GM19035 (cell line): ENCODE data around the gene UST.
A peak's percentile ranks its signal among the peaks of the same experiment; 100 is the strongest.
"Not testable (repeated sequence)": the region's sequence is repeated elsewhere in the genome, so short reads cannot be mapped to it uniquely, and the experiment has no call there.

ENCODE experiments used
- ATAC-seq: cut with Tn5 transposase; IDR thresholded peaks from one replicate; pipeline ENCODE4 v1.9.1; 2021; ENCODE audit not compliant: unreplicated experiment

Gene UST

DNA sequence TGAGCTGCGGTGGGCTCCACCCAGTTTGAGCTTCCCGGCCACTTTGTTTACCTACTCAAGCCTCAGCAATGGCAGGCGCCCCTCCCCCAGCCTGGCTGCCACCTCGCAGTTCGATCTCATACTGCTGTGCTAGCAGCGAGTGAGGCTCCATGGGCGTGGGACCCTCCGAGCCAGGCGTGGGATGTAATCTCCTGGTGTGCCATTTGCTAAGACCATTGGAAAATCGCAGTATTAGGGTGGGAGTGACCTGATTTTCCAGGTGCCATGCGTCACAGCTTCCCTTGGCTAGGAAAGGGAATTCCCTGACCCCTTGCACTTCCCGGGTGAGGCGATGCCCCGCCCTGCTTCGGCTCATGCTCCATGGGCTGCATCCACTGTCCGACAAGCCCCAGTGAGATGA is 117.3 kb downstream of the UST start:
- ATAC-seq = not testable (repeated sequence)

DNA sequence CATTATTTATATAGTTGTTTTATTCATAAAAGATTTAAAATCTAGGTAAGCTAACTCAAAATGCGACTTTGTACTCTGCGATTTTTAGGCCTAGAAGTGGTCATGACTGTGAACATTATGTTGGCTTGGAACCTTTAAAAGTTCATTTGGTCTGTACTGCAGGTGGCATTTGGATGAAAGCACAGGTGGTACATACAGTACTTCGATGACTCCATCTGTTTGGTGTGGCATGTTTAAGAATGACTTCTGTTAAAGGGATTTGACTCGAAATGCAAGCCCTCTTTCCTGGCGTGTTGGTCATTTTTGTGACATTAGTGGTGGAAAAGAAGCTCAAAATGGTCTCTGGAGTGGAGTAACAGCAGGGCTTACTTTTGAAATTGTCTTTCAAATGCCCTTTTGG is 118.1 kb downstream of the UST start:
- no peak for ATAC-seq

DNA sequence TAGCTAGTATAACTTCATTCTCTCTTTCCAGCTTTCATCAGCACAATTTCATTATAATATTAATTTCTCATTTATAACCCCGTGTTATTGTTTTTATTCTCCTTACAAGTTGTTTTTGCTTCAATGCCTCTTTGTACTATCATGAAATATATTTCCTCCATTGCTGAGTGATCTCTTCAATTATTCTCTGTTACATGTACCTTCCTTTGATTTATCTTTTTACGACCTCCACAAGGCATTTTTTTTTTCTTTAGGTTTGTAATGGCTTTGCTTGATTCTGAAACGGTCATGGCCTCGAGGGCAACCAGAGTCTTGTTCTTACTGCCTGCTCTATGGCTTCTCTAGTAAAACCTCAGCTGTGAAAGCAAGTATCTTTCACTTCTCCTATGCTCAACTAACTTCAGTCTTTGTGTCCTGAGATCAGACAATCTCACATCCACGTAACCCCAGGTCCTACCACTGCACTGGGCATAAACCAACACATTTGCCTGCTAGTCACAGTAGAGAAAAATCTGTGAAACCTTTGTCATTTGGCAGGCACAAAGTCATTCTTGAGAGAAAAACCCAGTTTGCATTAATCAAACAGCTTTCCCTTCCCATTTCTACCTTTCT is 119.9 kb downstream of the UST start:
- peak; percentile 95 for ATAC-seq

GRCh38 chr6:148867862-148868261 is 121.0 kb downstream of the UST start:
- no peak for ATAC-seq

GRCh38 chr6:148868314-148868713 is 121.5 kb downstream of the UST start:
- ATAC-seq = no peak

- ATAC-seq = no peak
These were observed 122.1 kb downstream of the UST start for GRCh38 chr6:148868901-148869300.

DNA sequence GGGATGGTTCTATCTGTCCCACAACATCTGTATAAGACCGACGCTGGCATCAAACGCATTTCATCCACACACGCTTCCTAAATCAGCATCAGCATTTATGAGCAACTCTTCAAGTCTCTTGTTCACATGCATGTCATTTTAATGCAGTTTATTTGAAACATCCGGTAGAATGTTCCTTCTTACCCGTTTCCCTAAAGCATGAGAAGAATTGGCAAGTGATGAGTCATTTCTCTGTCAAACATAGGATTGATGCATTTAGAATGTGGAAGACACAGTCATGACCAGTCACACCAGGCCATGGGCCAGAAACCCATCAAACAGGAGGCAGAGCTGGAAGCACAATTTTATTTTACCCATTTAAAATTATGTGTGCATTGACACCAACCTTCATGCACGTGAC is 122.8 kb downstream of the UST start:
- ATAC-seq = no peak

DNA sequence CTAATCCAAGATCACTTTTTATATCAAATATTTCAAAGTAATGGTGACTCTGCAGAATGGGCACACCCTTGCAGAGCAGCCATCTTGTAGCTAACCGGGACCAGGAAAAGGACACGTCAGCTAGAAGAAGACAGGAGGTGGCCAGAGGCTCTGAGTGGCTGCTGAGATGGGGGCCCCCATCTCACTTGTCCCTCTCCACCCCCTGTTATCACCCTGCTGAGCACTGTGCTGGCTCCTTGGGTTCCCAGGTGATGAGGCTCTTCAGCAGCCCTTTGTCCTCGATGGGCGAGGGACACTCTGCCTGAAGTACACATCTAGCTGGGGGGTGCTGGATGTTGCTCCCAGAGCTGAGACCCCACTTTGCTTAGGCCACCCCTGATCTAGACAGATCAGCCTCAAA is 126.3 kb downstream of the UST start:
- ATAC-seq = no peak

- ATAC-seq = no peak
These were observed 127.0 kb downstream of the UST start for GRCh38 chr6:148873868-148874267.

DNA sequence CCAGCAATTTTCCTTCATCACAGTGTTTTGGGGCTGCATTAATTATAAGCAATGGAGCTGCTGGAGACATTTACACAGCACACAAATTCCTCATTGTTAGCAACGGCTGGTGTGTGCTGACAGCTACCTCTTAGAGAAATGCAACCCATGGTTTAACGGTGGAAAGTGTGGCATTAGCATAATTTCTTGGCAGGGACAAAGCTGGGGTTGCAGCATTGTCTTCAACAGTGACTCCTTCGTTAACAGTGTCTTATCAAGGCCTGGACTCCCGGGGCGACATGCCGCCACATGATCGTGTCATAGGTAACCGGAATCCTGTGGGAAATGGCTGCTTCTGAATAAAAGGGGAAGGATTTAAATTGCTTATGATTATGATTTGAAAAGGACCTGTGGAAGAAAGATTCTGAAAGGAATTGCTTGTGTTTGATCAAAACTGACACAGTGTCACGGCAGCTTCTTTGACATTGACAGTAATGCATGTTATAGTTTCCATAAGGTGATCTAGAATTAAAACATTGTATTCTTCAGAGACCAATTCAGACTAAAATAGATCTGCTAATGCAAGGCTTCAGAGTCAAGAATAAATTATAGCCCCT is 128.0 kb downstream of the UST start:
- no peak for ATAC-seq

DNA sequence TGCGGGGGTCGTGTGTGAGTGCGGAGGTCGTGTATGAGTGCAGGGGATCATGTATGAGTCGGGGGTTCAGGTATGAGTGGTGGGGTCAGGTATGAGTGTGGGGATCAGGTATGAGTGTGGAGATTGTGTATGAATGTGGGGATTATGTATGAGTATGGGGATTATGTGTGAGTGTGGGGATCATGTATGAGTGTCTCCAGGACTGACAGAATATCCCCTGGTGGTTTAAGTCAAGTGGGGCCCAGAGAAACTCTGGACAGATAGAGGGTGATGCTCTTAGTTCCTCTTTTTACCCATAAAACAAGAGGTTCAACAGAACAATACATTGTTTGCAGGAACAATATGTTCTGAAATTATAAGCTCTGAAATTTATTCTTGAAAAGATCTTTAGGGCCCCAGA is 131.9 kb downstream of the UST start:
- no peak for ATAC-seq

- not testable (repeated sequence) for ATAC-seq
These were observed 133.9 kb downstream of the UST start for GRCh38 chr6:148880742-148881141.

- no peak for ATAC-seq
These were observed 134.9 kb downstream of the UST start for GRCh38 chr6:148881593-148882311.

GRCh38 chr6:148883270-148883669 is 136.4 kb downstream of the UST start:
- no peak for ATAC-seq

DNA sequence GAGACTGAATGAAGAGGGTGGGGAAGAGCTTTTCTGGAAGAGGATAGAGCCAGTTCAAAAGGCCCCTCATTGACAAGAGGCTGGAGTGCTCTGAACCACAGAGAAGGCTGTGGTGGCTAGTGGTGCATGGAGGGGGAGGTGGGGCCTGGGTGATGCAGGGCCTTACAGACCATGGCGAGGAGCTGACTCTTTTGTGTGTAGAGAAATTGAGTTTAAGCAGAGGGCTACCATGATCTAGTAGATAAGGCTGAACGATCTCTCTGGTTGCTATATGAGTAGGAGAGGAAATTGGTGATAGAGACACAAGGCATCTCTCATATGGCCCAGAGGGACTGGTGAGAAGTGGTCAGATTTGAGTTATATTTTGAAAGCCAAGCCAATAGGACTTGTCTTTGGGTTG is 137.6 kb downstream of the UST start:
- no peak for ATAC-seq

DNA sequence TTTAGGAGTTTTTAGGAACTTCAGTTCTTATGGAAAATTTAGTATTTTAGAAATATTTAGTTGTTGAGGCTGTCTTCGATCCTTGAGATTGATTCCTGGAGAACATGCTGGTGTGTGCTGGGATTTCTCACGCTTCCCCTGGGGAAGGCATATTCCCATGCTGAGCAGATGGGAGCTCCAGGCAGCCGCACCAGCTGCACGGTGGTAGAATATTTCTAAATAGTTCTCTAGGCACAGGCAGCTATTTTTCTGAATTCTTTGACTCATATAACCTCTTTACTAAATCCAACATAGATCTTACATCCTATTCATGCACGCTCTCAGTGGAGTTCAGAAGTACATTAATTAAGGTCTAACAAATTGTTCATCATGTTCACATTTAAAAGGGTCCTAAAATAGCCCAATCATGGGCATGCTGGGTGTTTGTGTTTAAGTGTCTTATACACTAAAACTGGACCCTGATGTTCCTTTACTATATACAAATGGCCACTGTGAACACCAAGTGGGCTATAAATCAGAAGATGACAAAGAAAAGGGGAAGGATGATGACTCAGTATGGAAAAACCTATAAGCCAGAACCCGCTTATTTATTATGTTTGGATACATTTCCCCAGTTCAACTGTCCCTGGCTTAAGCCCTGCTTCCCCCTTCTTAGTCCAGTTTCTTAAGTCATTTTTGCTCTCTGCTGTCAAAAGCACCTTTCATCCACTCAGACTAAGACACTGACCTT is 138.5 kb downstream of the UST start:
- no peak for ATAC-seq

DNA sequence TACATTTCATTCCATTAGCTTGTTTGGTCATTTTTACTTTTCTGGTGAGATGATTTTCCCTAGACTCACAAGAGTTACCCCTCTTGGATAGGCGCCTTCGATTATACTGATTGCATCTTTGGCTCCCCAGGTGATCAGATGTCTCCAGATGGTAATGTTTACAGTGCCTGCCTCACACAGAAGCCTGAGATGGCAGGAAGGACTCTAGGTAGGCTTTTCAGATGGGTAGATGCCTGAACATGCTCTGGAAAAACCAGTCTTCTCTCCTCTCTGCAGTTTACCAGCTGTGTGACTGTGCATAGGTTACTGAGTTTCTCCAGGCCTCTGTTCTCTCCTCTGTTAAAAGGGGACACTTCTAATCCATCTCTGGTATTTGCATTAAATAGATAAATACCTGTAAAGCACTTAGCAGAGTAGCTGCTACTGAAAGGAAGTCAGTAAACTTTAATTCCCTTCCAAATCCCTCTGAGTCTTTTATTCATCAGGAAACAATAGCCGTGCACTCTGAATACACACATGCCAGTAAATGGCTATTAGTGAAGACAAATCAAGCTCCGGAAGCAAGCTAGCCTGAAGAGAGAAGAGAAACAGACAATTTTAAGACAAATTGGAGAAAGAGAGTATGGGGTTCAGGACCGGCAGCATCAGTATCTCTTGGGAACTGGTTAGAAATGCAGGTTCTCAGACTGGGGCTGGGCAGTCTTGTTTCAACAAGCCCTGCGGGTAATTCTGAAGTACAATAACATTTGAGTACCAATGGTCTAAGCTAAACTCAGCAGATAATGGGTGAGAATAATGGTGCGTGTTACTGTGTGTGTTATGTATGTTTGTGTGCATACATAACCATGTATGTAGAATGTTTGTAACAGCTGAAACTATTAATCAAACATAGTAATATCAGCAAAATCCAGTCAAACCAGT is 139.4 kb downstream of the UST start:
- ATAC-seq = no peak

- ATAC-seq = no peak
These were observed 140.4 kb downstream of the UST start for GRCh38 chr6:148887181-148887580.

- no peak for ATAC-seq
These were observed 142.0 kb downstream of the UST start for GRCh38 chr6:148888856-148889255.

DNA sequence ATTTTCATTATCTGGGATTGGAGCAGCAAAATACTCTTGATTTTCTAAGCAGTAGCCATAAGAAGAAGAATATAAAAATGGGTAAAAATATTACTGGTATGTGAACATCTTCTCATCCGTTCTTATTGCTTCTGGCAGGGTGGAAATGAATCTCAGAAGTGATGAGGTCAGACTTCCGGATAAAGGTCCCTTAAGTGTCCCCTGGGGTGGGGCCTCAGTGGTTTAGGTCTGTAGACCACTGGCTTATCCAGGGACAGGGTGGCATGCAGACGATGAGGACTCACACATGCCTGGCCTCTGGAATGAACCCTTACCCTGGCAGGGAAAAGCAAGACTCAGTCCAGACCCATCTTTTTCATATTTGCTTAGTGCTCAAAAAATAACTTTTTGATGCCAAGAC is 143.3 kb downstream of the UST start:
- ATAC-seq = no peak
